HG02763 (cell line): ENCODE measurements around the gene FIGNL1.

Source experiments
- ATAC-seq: cut with Tn5 transposase; IDR thresholded peaks from one replicate; pipeline ENCODE4 v1.9.1; 2021; ENCODE audit warnings: mild to moderate bottlenecking, moderate library complexity; ENCODE audit not compliant: unreplicated experiment

The FIGNL1 gene, protein sequence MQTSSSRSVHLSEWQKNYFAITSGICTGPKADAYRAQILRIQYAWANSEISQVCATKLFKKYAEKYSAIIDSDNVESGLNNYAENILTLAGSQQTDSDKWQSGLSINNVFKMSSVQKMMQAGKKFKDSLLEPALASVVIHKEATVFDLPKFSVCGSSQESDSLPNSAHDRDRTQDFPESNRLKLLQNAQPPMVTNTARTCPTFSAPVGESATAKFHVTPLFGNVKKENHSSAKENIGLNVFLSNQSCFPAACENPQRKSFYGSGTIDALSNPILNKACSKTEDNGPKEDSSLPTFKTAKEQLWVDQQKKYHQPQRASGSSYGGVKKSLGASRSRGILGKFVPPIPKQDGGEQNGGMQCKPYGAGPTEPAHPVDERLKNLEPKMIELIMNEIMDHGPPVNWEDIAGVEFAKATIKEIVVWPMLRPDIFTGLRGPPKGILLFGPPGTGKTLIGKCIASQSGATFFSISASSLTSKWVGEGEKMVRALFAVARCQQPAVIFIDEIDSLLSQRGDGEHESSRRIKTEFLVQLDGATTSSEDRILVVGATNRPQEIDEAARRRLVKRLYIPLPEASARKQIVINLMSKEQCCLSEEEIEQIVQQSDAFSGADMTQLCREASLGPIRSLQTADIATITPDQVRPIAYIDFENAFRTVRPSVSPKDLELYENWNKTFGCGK

DNA sequence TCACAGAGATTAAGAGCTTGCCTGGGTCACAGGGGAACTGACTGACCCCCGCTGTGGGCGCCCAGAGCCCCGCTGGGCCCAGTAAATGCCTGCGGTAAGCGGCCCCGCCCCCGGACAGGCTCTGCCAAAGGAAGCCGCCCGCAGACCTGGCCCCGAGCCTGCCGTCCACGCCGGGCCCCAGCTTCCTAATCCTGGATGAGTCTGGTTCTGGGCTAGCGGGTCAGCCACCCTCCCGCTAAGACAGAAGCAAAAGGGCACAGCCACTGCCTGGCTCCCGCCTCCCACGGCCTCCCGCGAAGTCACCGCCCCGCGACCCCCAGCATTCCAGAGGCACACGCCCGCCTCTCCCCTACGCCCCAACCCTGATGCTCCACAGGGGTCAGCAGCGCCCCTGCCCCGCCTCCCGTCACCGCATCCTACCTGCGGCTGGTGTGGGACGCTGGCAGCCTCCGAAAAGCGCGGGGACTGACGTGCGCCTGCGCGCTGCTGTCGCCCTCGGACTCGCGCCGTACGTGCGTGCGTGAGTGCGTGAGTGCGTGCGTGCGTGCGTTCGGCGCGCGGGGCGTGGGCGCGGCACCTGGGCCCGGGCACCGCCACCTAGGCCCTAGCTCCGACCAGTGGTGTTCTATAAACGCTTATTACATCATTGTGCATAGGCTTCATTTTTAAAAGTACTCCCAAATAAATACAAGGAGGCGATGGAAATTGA lies at the start of gene FIGNL1:
TSS of gene FIGNL1 (minus strand) at position 470 of the 709 bp plus-strand sequence. CDS start 3,063 bp downstream, outside the sequence.
- peak; percentile 86 for ATAC-seq

DNA sequence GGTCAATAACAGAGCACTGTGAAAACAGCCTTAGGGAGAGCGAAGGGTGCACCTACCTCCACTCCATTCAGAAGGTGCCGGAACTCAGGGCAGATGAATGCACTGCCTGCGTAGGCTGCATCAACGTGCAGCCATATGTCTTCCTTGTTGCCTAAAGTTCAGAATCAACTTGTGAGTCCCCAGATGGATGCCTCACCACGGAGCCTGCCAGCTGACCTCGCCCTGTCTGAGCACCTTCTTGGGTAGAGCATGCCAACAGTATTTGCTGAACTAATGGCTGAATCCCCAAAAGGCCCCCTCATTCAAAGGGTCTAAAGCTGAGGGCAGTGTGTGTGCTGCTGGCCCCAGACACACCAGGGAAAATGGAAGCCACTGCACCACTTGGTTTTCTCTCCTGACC lies 48.9 kb upstream of the FIGNL1 start:
- no peak for ATAC-seq

- ATAC-seq, result no peak
These were observed 47.8 kb upstream of the FIGNL1 start for GRCh38 chr7:50497968-50498367.

DNA sequence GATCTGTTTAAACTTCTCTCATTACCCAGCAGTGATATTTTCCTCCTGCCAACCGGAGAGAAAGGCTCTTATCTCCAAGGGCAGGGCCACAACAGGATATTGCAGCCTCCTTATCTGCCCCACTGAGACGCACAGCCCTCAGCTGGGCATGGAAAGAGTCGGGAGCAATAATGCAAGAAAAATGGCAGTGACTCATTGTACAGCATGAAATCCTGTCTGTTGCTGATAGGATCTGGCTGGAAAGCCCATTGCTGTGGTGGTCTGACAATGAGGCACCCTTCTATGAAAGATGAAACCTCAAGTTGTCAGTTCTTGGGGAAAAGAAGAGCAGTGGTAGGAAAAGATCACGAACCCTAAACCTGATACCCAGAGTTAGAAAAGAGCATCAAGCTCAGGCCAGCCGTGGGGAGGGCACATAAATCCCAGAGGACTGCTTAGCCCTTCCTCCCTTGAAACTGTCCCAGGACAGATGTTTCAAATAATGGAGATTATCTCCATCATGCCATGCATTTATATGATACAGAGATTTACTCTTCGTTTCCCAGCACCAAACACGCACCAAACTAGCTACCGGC lies 47.0 kb upstream of the FIGNL1 start:
- no peak for ATAC-seq

DNA sequence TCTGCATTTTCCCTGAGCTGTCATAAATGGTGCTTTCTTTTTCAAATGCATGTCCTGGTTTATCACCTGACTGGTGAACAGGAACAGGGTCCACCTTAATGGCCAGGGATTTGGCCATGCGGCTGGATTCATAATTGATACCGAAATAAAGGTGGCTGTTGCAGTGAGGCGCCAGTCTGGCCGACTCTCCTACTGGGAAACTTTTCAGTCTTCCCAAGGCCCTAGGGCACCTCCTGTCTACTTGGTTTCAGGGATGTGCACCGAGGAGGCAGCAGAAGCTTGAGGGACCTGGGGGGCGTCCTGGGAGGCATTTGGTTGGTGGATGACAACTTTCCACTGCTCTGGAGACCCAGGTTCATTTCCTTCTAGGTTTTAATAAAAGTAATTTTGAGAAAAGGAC lies 46.4 kb upstream of the FIGNL1 start:
- ATAC-seq, result no peak

GRCh38 chr7:50495746-50496145 lies 45.6 kb upstream of the FIGNL1 start:
- ATAC-seq, result no peak

- no peak for ATAC-seq
These were observed 42.8 kb upstream of the FIGNL1 start for GRCh38 chr7:50492770-50493519.

DNA sequence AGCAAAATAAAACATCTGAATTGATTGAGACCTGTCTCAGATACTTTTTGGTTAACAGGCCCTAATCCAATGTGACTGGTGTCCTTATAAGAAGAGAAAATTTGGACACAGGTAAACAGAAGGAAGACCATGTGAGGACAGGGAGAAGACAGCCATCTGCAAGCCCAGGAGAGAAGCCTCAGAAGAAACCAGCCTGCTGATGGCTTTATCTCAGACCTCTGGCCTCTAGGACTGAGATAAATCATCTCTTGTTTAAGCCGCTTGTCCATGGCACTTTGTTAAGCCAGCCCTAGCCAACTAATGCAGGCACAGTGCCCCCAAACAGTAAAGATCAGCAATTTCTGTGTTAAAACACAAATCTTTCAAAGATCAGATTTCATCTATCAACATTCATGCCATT lies 41.8 kb upstream of the FIGNL1 start:
- ATAC-seq, result no peak

DNA sequence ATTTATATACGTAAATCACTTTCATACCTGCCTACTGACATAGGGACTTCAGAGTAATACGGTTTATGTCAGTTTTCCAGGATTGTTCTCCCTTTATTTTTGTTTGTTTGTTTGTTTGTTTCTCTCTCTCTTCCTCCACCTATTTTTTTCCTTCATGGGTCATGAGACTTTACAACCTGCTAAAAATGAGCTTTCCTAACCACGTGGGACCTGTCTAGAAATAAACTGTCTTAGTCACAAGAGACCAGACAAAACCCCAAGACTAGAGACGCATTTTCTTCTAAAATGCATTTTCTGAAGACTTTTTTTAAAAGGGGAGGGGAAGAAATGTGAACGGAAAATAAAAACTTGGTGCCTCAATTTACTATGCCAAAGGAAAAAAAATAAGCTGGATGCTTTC lies 41.1 kb upstream of the FIGNL1 start:
- no peak for ATAC-seq

DNA sequence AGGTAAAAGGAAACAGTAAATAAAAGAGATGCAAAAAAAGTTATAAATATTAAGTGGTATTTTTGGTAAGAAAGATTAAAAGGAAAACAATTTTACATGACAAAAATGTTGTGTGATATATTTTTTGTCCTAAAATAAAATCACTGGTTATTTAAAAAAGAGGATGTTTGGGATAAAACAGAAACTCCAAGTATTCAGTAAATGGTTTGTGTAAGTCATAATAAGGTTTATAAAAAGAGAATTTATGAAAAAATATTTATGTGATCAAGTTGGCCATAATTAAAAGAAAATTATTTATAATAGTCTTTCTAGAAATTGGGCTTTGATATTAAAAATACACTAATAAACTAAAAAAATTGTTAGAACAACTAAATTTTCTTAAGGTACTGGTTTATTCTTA lies 38.2 kb upstream of the FIGNL1 start:
- ATAC-seq, result no peak

- no peak for ATAC-seq
These were observed 36.4 kb upstream of the FIGNL1 start for GRCh38 chr7:50486512-50486911.

DNA sequence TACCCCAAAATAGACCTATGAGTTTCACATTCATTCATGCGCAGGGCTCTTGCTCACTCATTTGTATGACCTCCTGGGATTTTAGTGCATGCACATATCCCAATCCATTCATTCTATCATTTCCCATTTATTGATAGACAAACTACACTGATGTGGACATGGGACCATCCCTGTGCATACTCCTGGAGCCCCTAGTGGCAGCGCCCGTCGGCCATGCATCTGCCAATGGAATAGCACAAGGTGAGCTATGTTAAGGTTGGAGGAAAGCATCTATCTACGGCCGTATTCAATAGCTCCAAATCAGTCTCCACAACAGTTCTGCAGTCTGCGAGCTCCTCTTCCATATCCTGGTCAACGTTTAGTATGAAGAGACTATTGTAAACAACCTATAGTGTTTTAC lies 31.7 kb upstream of the FIGNL1 start:
- no peak for ATAC-seq

GRCh38 chr7:50480797-50481196 lies 30.6 kb upstream of the FIGNL1 start:
- no peak for ATAC-seq

DNA sequence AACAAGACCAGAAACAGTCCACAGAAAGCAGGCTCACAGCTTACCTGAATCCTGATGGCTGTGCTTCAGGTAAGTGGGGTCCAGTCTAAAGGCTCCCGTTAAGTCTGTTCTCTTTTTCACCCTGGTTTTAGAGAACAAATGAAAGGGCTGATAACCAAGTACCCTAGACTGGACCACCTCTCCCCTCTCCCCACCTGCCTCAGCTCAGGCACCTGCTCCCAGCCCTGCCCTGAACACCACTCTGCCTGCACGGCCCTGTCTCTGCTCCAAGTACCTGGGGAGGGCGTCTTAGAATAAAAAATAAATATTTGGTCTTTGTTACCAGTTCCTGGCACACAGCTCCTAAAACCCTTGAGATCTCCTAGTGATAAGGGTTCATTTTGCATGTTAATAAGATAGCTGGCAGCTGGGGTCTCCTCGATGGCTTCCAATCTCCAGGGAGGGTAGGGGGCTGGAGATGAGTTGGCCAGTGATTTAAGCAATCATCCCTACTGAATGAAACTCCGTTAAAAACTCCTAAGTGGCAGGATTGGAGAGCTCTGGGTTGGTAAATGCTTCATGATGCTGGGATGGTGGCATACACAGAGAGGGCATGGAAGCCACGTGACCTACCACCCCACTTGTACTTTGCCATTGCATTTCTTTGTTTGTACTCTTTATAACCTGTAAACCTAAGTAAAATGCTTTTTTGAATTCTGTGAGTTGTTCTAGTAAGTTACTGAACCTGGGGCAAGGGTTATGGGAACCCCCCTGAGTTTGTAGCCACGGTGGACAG lies 29.8 kb upstream of the FIGNL1 start:
- ATAC-seq, result no peak

DNA sequence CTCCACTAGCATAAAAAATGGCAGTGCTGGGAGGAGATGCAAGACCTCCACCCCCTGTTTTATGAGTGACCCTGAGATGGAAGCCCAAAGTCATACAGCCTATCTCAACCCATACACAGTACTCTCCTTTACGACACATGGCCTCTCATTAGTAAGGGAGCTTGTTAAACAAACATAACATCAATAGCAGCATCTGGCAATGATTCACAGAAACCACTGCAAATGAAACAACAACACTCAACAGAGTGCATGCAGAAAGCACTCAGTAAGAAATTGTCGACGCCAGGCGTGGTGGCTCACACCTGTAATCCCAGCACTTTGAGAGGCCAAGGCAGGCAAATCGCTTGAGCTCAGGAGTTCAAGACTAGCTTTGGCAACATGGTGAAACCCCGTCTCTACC lies 27.5 kb upstream of the FIGNL1 start:
- ATAC-seq, result no peak

DNA sequence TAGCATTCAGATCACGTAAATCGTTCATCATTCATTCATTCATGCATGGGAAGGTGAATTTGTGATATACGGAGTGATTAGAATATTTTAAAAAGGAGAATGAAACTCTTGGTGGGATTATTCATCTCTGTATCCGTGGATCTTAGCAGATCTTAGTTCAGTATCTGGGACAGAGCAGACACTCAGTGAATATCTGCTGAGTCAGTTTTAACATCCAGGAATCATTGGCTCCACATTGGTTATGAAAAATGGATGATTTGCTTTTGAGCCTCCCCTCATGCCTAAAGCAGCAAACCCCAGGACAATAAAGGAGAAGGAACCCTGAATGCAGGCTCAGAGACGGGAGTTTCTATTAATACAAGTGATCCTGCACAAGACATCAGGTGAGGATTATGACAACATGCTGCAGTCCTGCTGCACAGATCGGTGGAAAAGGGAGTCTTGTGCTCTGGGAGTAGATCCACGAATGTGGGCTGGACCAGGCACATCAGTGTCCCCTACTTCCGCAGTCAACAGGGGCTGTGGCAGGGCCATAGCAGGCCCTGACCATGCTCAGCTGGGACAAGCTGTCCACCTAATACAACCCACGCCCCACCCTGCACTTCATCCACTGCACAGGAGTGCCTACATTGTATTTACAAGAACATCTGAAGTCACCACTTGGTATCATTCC lies 26.9 kb upstream of the FIGNL1 start:
- no peak for ATAC-seq

DNA sequence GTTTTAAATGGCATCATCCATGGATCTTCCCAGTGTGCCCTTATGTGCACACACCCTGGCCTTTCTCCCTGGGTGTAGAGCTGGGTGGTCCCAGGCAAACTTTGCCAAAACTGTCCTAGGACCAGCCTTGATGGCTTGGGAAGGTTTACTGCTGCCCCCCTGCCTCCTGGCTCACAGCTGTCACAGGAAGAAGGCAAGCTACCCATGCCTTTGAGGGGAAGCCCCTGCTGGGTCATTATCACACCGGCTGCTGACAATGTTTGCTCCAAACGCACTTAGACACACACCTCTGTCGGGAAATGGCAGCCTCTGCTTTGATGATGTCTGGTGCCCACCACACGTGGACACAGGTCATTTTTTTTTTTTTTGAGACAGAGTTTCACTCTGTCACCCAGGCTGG lies 25.2 kb upstream of the FIGNL1 start:
- ATAC-seq, result no peak

GRCh38 chr7:50474382-50475160 lies 24.4 kb upstream of the FIGNL1 start:
- no peak for ATAC-seq

GRCh38 chr7:50473531-50473930 lies 23.4 kb upstream of the FIGNL1 start:
- ATAC-seq, result no peak
